GM19240 (cell line): Measurements from ENCODE around the gene CHKA.

Source experiments
- DNase-seq: peaks from one replicate; pipeline ENCODE4 v3.0.0; 2011; ENCODE audit warnings: low spot score; ENCODE audit not compliant: insufficient read length

Gene CHKA

DNA sequence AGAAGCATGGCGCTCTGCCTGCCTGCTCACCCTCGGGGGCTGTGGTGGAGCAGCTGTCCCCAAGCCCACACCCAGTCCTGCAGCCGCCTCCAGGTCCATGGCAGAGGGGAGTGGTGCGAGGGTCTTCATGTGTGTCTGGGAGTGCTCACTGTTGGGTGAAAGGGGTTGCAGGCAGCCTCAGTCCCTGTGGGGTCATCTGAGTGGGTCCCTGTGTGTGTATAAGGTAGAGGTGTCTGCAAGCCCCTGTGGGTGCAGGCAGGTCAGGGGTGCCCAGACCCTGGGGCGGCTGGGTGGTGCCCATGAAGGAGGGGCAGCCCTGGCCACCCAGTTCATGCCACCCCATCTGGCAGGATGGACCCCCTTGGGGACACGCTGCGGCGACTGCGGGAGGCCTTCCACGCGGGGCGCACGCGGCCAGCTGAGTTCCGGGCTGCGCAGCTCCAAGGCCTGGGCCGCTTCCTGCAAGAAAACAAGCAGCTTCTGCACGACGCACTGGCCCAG, 106.2 kb downstream of the CHKA start:
- no peak for DNase-seq

DNA sequence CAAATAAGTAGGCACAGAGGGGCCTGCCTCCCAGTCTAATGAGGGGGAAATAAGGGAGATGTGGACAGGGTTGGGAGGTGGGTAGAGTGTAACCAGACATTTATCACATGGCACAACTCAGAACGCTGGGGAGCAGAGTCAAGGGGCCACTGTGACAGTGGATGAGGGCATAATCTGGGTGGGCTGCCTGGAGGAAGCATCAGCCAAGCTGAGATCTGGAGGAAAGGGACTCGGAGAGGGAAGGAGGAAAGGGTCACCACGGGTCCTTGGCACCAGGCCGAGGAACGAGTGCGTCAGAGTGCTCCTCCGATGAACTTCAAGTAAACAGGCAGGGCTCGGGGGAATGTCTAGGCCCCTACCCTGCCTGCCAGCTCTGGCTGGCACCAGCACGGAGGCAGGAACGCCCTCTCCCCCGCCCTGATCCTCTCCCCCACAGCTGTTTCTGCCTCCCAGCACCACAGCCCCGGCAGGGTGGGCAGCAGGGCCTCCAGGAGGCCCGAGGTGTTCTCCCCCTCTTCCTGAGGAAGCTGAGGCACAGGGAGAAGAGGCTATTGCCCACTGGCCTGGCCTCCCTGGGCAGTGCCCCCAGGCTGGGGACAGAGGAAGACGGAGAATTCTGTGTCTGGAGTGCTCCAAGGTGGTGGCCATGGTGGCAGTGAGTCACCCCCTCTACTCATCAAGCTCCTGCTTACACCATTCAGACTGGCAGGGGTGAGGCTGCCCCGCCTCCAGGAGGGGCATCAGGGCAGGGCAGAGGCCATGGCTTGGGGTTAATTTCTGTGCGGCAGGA, 106.8 kb downstream of the CHKA start:
- DNase-seq, result no peak

DNA sequence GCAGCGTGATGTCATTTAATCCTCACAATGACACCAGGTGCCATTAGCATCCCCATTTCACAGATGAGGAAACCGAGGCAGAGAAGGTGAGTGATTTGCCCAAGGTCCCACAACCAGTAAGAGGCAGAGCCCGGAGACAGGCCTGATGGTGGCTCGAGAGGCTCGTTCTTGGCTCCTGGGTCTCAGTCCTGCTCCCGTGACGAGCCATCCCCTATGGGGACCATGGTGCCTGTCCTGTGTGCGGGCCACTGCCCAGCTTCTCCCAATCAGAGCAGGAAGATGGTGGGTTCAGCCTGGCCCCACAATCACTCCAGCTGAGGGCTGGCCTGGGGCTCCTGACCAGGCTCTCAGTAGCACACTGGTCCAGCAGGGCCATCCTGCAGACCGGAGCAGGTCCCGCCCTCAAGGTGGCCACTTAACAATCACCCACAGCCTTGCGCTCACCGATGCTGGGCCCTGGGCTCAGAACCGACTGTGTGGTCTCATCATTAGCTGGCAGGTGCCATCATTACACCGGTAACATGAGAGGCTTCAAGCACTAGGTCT, 107.5 kb downstream of the CHKA start:
- DNase-seq, result no peak

DNA sequence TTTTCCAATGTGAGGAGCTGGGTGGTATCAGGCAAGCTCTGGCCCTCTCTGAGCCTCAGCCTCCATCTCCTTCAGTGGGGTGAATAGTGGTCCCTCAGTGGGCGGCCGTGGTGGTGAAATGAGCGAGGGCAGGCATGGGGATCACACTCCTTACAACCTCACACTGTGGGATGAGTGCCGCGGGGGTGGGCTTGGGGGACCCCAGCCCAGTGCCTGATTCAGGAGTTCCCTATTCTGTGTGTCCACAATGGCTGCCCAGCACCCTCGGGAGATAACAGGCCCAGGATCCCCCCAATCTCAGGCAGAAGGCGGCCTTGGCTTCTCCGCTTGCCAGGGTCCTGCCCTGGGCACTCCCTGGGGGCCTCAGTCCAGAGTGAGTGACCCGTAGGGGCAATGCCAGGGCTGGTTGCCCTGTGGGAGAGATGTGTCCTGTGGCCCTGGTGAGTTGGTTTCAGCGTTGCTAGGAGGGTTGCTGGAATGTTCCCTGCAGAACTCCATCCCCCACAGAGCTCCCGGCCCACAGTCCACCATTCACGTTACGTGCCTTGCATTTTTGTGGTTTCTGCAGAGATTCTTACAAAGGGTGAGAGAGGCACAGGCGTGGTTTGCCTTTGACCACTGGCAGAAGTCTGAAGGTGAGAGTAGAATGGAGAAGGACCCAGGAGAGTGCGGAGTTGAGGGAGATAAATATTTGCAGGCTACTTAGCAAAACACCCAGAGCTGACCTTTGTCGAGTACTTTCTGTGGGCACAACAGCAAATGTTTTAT, 108.2 kb downstream of the CHKA start:
- no peak for DNase-seq

DNA sequence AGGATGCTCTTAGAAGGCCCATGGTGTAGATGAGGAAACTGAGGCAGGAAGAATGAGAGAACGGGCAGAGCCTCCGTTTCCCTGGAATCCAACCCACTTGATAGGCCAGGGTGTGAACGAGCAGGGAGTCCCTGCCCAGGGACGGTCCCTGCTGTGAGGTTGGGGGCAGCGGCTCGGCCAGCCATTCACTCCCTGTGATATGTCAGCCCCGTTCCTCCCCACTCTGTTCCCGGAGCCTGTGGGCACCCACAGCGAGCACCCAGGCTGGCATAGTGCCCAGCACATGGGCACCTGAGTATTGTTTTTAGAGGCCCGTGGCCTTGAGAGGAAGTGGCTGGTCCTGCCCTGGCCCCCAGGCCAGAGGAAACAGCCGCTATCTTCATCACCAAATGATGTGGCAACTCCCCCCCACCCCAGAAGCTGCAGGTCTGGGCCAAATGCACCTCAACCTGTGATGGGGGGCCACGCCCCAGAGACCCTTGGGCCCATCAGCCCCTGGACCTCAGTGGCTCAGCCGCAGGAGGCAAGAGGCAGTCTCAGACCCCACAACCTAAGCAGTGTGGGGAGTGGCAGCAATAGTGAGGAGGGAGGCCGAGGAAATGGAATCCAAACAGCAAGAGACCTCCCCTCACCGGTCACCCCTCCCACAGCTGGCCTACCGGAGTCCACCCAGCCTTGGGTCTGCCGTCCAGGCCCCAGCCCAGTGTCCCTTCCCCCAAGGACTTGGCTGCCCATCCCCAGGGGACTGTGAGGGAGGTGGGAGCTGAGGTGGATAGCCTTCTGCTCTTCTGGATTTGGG, 108.9 kb downstream of the CHKA start:
- DNase-seq, result no peak

DNA sequence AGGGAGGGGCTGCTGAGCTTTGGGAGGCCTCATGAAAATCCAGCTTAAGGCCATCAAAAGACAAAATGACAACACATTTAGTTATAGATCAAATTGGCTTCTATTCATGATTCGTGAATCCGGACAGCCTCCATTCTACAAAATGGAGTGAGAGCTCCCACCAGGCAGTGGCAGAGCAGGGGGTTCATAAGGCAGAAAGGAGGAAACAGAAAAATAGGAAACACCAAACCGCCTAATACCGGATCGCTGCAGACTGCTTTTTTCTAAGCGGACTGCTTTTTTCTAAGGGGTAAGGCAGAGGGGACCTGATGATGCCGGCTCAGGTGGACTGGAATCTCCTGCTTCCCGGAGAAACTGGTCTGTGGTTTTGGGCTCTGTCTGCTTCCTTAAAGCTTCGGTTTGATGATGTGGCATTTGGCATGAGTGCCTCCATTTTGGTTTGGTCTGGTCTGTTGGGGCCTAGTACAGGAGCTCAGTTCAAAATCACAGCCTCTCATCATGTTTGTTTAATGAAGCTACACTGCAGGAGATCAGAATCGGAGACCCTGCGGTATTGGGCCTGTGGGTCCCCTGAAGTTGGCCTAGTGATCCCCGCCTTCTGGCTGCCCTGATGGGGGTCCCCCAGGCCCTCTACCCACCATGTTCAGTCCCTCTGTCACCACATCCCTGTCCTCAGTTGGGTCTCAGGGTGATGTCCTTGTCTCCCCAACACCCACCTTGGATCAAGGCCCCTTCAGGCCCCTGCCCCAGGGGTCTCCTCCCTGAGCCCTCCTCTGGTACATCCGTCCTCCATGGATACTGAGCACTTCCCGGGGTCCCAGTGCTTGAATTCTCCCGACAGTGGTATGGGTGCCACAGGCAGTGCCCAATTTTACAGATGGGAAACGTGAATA, 109.9 kb downstream of the CHKA start:
- DNase-seq, result no peak

DNA sequence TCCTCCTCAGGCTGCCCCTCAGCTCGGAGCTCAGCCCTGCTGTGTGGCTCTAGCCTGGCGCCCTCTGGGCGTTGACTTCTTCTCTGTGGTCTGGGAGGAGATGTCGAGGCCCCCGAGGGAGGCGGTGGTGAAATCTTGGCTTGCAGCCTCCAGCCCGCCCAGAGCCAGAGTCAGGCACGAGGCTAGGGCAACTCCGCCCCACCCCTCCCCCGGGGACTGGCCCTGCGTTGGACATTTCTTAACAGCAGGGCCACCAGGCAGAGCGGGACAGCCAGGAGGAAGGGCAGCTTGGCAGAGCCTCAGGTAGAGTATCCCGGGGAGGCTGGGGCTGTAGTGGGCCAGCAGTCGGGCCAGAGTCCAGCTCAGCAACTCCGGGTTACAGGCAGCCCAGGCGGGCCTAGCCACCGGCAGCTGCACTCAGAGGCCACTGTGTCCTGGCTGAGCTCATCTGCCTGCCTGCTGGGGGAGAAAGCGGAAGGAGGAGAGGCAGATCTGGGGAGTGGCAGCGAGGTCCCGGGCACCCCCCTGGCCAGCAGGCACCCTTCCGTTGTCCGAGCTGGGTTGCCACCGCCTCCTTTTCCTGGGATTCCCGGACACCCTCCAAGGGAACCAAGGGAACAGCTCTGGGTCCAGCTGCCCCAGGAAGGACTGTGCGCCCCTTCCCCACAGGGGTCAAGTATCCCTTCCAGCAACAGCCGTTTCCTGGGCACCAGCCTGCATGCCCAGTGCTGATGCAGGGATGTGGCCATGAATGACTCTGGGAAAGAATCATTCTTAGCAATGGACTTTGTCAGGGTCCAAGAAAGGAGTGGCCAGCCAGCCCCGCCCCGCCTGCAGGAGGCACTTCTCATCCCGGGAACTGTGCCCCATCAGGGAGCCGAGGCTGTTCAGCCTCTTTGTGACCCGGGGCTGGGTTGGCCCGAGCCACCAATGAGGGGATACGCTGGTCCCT, 110.8 kb downstream of the CHKA start, which contains the start of gene ALDH3B1:
Gene ALDH3B1 (plus strand): TSS at position 238 of the 952 bp plus-strand sequence. CDS start 4,971 bp downstream, outside the sequence.
- no peak for DNase-seq

DNA sequence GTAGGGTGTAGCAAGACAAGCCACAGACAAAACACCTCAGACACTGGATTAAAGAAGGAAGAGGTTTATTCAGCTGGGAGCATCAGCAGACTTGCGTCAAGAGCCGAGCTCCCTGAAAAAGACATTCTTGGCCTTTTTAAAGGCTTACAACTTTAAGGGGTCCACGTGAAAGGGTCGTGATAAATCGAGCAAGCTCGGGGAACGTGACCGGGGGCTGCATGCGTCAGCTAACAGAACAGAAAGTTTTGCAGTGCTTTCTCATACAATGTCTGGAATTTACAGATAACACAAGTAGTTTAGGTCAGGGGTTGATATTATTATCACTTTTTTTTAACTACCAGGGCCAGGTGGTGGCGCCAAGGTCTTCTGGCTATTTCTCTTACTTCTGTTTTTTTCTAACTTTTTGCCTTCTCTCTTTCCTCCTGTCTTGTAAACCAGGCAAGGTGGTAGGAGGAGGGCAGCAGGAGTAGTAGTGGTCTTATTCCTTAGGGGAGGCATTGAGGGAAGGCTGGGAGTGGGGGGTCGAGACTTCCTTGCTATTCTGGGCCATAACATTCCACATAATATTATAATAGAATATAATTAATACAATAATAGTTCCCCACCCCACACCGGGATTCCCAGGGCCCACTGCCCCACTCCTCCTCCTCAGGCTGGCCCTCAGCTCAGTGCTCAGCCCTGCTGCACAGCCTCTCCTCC, 111.6 kb downstream of the CHKA start:
- DNase-seq, result no peak

DNA sequence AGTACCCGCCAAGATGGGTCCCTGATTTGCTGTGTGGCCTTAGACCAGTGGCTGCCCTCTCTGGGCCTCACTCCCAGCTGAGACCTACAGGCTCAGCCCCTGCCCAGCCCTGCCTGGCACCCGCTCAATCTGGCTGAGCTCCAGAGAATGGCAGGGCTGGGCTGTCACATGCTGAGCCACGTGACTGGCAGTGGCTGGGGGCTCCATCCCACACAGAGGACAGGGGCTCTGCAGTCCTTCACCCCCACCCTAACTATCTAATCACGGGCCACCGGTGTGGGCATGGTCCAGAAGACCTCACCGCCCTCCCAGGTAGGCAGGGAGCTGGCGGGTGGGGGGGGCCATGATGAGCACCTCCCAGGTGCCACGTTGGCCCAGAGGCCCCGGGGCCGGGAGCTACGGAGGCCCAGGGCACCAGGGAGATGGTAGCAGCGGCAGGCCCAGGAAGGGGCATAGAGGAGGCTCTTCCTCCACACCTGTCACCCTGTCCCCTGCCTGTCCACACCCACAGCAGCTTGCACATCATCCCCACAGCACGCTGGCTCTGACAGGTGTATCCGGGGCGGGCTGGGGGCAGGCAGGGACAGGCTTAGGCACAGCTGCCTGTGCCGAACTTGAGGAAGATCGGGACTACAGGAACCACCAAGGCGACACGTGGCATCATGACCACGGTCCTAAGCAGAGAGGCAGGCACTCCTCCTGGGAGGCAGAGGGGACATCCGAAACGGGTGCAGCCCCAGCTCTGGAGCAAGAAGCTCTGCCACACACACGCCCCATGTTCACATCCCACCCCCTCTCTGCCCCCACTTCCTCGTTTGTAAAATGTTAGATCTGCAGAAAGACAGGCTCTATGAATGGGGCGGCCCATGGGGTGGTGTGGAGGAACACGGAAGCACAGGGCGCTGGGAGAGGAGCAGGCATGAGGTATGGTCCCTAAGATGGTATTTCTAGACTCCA, 112.5 kb downstream of the CHKA start:
- DNase-seq, result no peak

DNA sequence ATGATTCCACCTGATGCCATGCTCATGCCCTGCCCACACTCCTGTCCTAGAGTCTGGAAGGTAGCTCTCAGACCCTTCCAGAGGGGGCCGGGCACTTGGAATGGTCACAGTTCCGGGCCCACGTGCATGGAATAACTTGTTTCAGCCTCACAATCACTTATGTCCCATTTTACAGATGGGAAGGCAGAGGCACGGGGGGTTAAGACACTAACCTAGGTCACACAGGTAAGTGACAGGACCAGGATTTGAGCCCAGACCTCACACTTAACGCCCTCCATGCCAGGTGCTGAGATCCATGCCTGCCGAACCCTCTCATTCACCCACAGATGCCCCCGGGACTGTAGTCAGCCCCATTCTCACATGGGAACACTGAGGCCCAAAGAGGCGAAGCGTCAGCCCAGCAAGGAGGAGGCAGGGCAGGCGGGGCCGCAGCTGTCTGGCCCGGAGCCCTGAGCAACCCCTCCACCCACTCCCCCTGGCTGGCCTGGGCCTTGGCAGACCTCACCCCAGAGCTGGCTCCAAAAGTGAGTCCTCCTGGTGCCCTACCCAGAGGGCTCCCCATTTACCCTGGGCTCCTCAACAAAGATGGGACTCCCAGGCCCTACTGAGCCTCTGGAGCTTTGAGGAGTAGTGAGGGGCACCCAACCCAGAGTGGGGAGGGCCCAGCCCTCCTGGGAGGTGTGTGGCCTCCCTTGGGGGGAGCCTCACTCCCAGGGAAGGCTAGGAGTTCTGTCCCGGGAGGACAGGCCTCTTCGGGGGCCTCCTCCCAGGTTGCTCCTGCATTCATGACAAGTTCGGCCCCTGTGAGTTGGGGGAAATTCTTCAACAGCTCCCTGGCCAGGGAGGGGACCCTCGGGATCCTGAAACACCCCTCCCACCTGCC, 113.4 kb downstream of the CHKA start:
- DNase-seq, result no peak

DNA sequence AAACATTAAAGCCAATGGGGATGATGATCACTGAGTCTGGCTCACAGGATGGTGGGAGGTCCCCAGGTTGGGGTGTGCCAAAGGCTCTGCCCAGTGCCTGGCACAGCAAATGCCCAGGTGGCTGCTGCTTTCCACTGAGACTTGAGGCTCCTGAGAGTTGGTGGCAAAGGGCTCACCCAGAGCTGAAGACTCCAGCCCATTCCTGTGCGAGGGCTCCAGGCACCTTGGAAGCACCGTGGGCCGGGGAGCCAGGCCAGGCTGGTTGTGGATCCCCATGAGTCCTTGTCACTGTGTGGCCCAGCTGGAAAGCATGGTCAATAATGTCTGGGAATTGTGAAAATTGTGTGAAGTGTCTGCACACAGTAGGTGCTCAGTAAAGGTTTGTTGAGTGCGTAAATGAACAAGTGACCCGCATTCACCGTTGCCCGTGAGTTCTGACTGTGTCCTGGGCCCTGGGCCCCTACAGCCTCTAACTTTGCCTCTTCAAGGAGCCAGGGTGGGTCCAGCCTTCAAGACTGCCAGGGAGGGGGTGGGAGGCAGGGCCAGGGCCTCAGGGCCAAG, 114.5 kb downstream of the CHKA start:
- no peak for DNase-seq

DNA sequence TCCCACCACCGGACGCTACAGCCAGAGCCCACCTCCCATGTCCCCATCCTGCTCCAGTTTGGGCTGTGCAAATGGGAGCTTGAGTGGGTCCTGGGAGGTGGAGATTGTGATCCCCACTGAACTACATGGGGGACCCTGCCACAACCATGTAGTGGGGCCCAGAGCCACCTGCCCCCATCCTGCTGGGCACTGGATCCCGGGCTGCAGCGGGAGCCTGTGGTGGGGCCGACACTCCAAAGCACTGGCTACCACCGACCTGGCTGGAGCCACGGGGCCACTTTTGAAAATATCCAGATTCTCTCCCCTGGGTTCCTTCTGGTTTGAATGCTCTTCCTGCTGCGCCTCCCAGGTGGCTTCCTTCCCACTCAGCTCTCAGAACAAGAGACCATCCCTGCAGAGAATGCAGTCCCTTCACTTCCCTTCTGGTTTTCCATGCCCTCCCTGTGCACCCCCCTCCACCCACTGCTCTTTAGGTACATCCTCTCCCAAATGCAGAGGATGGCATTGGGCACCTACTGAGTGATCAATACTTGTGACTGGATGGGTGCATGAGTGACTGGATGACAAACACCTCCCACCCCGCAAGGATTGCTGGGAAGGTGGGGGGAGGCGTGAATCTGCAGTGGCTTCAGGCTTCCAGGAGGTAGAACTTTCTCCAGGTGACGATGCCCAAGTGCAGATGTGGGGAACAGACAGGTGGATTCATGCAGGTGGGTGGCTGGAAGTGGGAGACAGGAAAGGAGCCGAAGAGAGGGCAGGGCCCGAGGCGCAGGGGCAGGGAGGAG, 116.4 kb downstream of the CHKA start:
- no peak for DNase-seq

DNA sequence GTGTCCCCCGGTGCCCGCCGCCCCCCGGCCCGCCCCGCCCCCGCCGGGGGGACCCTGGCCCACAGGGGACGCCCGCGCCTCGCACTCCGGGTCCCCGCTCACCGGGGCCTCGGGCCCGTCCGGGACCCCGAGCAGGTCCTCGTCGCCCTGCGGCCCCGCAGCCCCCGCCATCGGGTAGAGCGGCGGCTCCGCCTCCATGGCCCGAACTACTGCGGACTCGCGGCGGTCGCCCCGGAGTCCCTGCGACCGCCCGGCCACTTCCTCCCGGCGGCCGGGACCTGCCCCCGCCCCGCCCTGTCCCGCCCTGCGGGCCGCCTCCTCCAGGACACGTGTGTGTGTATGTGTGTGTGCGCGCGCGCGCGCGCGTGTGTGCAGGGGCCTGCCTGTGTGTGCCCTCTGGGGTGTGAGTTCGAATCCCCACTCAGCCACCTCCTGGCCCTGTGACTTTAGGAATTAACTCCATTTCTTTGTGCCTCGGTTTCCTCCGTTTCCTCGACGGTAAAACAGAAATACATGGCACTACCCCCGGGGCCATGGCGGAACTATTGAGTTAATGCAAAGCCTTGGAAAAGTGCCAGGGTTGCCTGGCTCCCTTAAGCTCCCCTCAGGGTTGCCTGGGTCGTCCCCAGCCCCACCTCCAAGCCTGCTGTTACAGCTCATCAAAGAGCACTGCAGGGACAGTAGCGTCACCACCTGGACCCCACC, 117.2 kb downstream of the CHKA start, which contains the start of gene UNC93B1:
Gene UNC93B1 (minus strand): TSS at position 252 of the 705 bp plus-strand sequence. CDS start 54 bp downstream, at position 198.
- peak; percentile 88 for DNase-seq
